Mammary microvascular endothelial cell (primary cell): Measurements from ENCODE around the gene MYO16. TPM values are rescaled to one million over a fixed set of nuclear protein-coding genes. Genes with fewer than 3 reads are reported as not detected.

Source experiments
- total RNA-seq: library from RNA; depleted of rRNA; stranded (reverse); fragments of >200 nt; gene quantifications from 2 replicates; pipeline ENCODE4 v1.2.3, GENCODE V29; 2015

Gene MYO16
- 0.05 TPM in 1 of 2 replicates, not detected in the other for total RNA-seq

GRCh38 chr13:108629181-108629752, at the start of gene MYO16:
TSS of gene MYO16 (plus strand) at chr13:108629611. CDS start at chr13:108629845, 234 bp downstream.

